Naive B cell (primary cell): ENCODE results near the gene NKD2. TPM values are rescaled to one million over a fixed set of nuclear protein-coding genes. Genes with fewer than 3 reads are reported as not detected.

ENCODE experiments used
- ATAC-seq, 2 donors: fragments of 150-1000 bp; cut with Tn5 transposase; 2 replicates each; pipeline ENCODE4 v1.10.0; 2021; ENCODE audit warnings: low read depth in 2 of 2, mild to moderate bottlenecking in 2 of 2, moderate library complexity in 2 of 2
- DNase-seq: peaks from one replicate; pipeline ENCODE4 v3.0.0; 2022
- H3K27ac Mint-ChIP-seq, 6 donors: one replicate each; pipeline ENCODE4 v1.8.0; 2020 to 2022; ENCODE audit warnings: mild to moderate bottlenecking in 6 of 6, mixed read lengths in 6 of 6, moderate library complexity in 5 of 6, inconsistent platforms in 2 of 6
- H3K27me3 Mint-ChIP-seq, 3 donors: one replicate each; pipeline ENCODE4 v1.8.0; 2021 to 2022; ENCODE audit warnings: mixed read lengths in 3 of 3, mild to moderate bottlenecking in 1 of 3
- H3K36me3 Mint-ChIP-seq, 2 donors: one replicate each; pipeline ENCODE4 v1.8.0; 2020 to 2022; ENCODE audit warnings: mixed read lengths in 2 of 2, inconsistent platforms in 1 of 2, mild to moderate bottlenecking in 1 of 2
- H3K4me1 Mint-ChIP-seq, 3 donors: one replicate each; pipeline ENCODE4 v1.8.0; 2020 to 2022; ENCODE audit warnings: mixed read lengths in 3 of 3, inconsistent platforms in 1 of 3, mild to moderate bottlenecking in 1 of 3, moderate library complexity in 1 of 3
- H3K4me3 Mint-ChIP-seq, 8 donors: one replicate each; pipeline ENCODE4 v1.8.0; 2020 to 2022; ENCODE audit warnings: mild to moderate bottlenecking in 8 of 8, mixed read lengths in 8 of 8, moderate library complexity in 8 of 8, inconsistent platforms in 2 of 8
- H3K9me3 Mint-ChIP-seq, 7 donors: one replicate each; pipeline ENCODE4 v1.8.0; 2020 to 2022; ENCODE audit warnings: mixed read lengths in 7 of 7, mild to moderate bottlenecking in 5 of 7, inconsistent platforms in 2 of 7, moderate library complexity in 1 of 7
- polyA plus RNA-seq, 6 donors: library from polyadenylated mRNA; unstranded; fragments of 300-500 nt; fragmentation: Illumina TruSeq; gene quantifications; one replicate each; pipeline ENCODE4 v1.2.3, GENCODE V29; 2021; ENCODE audit warnings: low read depth in 6 of 6

NKD2 gene, protein sequence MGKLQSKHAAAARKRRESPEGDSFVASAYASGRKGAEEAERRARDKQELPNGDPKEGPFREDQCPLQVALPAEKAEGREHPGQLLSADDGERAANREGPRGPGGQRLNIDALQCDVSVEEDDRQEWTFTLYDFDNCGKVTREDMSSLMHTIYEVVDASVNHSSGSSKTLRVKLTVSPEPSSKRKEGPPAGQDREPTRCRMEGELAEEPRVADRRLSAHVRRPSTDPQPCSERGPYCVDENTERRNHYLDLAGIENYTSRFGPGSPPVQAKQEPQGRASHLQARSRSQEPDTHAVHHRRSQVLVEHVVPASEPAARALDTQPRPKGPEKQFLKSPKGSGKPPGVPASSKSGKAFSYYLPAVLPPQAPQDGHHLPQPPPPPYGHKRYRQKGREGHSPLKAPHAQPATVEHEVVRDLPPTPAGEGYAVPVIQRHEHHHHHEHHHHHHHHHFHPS
- polyA plus RNA-seq, result under 1 TPM in 1 of 6 donors, not detected in 5; 0.29 TPM

- Mint-ChIP-seq H3K9me3 (peaks cover 0 to 1% (median 0%) of the 10 kb centered on the region in 7 donors), H3K4me1 (peaks cover 16 to 29% (median 17%) of the 10 kb centered on the region in 3 donors), H3K27me3 (peaks cover 36 to 68% (median 64%) of the 10 kb centered on the region in 3 donors), H3K4me3 (peak within 1 kb of the TSS; percentile 65 to 87 (median 76)), H3K36me3 (peaks cover 0 to 8% of the 10 kb centered on the region in 2 donors), H3K27ac (peak within 1 kb of the TSS in 3 of 6 donors; percentile 13 to 69 (median 51))
- DNase-seq, result peak; percentile 52
- peak; percentile 66 to 72 for ATAC-seq
These were observed at the start of gene NKD2 for GRCh38 chr5:1008451-1009358. Gene NKD2, plus strand, starts transcription at chr5:1008802. Its CDS starts 256 bp downstream, at chr5:1009058.

DNA sequence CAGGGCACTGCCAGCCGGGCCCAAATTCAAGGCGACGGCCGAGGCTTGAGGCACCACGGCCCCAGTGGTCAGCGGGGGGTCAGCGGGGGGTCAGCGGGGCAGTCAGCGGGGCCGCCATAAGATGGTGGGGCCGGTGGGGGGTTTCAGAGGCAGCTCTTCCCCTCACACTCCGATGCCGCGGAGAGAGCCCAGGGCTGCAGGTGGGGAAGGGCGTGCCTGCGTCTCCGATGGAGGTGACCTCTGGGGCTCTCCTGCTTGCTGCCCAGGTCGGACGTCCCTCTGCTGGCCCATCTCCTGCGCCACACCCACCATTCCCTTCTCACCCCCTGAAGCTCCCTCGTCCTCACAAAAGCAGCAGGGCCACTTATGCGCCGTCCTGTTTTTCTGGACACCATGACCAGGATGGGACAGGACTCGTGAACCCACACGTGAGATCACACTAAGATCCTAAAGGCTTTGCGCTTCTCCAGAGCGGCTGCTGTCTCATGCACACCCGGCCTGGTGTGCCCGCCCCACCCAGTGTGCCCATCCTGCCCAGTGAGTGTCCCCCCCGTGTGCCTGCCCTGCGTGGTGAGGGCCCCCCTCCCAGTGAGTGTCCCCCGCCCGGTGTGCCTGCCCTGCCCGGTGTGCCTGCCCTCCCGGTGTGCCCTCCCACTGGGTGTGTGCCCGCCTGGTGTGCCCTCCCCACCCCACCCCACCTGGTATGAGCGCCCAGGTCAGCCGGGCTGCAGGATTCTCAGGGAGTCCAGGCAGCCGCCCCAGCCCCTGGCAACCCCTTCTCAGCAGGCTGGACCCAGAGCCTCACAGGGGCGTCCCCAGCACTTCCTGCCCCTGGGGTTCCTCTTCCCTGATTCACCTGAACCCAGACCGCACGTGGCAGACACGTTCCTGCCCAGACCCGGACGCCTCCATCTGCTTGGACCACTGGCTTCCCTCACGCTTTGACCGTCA, 48.7 kb upstream of the NKD2 start:
- peaks cover 34 to 73% (median 71%) of the 10 kb centered on the region in 3 donors for H3K27me3 Mint-ChIP-seq
- no peak for DNase-seq
- H3K36me3 Mint-ChIP-seq, result no peaks in the 10 kb centered on the region
- peaks cover 0 to 2% (median 0%) of the 10 kb centered on the region in 7 donors for H3K9me3 Mint-ChIP-seq
- peaks cover 10 to 26% (median 14%) of the 10 kb centered on the region in 3 donors for H3K4me1 Mint-ChIP-seq
- H3K4me3 Mint-ChIP-seq, result no peak overlapping the region
- ATAC-seq, result no peak
- no peak overlapping the region for H3K27ac Mint-ChIP-seq

DNA sequence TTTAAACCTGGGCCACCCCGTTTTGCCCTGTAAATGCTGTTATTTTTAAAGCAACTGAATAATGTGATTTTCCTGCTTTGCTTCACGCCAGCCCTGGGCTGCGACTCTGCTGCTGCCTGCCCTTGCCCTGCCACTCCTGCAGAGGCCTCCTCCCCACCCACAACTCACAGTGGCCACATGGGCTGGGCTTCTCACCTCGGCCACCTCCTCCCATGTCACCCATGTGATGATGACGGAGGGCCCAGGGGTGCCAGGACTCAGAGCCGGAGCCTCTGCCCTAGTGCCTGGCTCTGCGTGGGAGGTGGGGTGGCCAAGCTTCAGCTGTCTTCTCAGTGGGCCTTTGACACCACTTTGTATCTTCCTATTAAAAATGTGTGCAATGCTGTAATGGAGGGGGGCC, 48.1 kb upstream of the NKD2 start:
- ATAC-seq (no peak), DNase-seq (no peak)
- Mint-ChIP-seq H3K27ac (no peak overlapping the region), H3K9me3 (no peaks in the 10 kb centered on the region), H3K36me3 (no peaks in the 10 kb centered on the region), H3K4me3 (no peak overlapping the region), H3K27me3 (peaks cover 33 to 72% (median 71%) of the 10 kb centered on the region in 3 donors), H3K4me1 (peaks cover 10 to 26% (median 14%) of the 10 kb centered on the region in 3 donors)

DNA sequence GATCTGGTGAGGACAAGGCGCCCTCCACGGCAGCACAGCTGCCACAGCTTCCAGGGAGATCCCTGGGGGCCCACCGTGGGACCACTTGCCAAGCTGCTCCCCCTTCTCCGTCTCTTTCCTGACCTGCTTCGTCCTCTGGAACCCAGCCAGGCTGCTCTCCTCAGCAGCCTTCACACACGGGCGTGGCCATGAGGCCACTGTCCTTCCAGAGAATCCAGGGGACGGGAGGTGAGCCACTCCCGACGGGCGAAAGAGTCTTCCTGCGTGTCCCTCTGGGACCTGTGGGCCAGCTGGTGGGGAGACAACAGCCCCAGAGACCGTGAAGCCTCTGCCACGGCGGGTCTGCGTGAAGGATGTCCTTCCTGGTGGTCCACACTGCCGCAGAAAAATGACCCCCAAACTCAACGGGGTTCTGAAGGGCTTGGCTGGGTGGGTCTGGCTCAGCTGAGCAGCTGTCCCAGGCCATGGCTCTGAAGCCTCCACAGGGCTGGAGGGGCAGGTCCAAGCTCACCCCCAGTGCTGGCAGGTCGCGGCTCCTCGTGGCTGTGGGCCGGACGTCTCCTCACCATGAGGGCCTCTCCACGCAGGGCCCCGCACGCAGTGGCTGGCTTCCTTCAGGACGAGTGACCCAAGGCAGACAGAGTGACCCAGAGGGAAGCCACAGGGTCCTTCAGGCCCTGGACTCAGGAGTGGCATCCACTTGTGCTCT, 47.4 kb upstream of the NKD2 start:
- Mint-ChIP-seq H3K27ac (no peak overlapping the region), H3K4me1 (peaks cover 10 to 26% (median 14%) of the 10 kb centered on the region in 3 donors), H3K36me3 (no peaks in the 10 kb centered on the region), H3K27me3 (peaks cover 31 to 71% (median 67%) of the 10 kb centered on the region in 3 donors), H3K9me3 (no peaks in the 10 kb centered on the region), H3K4me3 (no peak overlapping the region)
- no peak for DNase-seq
- ATAC-seq, result no peak

DNA sequence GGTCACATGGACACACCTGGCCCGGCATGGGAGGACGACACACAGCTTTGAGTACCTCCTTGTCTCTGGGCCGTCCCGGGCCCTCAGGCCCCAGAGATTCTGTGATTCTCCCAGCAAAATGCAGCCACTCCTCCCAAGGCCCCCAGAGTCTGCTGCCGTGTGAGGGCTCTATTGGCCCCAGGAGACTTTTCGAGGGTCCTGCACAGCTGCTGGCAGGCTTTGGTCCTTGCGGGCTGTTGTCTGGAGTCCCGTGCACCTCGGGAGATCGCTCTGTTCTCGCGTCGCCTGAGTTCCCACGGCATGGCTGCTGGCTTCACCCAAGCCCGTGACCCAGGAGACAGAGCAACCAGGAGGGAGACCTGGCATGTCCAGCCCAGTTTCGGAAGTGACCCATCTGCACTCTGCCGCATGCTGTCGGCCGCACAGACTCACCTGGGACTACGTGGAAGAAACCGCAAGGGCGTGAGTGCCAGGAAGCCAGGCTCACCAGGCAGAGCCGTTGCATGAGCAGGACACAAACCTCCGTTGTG, 46.8 kb upstream of the NKD2 start:
- Mint-ChIP-seq H3K4me3 (no peak overlapping the region), H3K36me3 (no peaks in the 10 kb centered on the region), H3K9me3 (no peaks in the 10 kb centered on the region), H3K27me3 (peaks cover 33 to 69% (median 64%) of the 10 kb centered on the region in 3 donors), H3K27ac (peak overlapping the region in 1 of 6 donors; percentile 24), H3K4me1 (peaks cover 10 to 26% (median 14%) of the 10 kb centered on the region in 3 donors)
- DNase-seq (no peak), ATAC-seq (no peak)

DNA sequence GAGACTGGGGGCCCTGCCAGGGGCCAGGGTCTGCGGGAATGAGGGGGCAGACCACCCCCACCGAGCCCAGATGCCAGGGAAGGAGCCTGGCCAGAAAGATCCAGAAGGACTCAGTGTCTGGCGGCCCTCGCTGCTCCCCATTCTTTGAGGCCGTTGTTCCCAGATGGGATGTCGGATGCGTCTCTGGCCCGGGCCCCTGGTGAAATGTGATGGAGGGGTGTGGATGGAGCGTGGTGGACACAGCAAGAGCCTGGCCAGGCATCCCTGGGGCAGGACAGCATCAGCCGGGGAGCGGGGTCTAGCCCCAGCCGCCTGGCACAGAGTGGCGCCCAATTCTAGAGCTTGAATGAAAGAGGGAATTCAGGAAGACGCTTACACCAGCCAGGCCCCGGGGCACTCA, 46.2 kb upstream of the NKD2 start:
- Mint-ChIP-seq H3K9me3 (no peaks in the 10 kb centered on the region), H3K4me1 (peaks cover 10 to 26% (median 14%) of the 10 kb centered on the region in 3 donors), H3K36me3 (no peaks in the 10 kb centered on the region), H3K27ac (no peak overlapping the region), H3K27me3 (peaks cover 34 to 73% (median 67%) of the 10 kb centered on the region in 3 donors), H3K4me3 (no peak overlapping the region)
- ATAC-seq, result no peak
- no peak for DNase-seq

DNA sequence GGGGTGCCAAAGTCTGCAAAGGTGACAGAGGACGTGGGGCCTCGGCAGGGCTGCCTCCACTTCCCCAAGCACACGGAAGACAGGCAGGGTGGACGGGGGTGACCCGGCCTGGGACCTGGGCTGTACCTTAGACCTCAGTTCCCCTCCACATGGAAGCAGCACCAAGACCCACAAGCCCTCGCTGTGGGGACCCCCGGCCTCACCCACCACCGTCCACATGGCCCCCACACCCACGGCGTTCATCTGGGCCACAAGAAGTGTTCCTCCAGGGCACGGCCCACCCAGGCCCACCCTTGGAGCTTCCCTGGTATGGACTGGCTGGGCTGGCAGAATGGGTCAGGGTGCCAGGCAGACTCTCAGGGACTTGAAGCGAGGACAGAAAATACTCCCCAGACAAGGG, 45.8 kb upstream of the NKD2 start:
- no peak overlapping the region for H3K27ac Mint-ChIP-seq

DNA sequence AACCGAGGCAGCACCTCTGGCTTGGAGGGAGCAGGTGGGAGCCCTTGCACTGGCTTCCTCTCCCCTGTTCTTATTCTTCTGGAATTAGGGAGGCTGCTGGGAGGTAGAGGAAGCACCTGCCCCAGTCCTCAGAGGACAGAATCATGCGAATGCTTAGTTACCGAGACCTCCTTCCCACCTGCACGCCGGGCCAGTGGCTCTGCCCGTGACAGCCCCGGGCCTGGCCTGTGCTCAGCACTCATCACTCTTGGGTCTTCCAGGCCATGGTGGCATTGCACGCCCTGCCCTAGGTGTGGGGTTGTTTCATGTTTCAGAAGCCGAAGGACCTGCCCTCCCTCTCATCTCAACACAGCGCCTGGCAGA, 45.3 kb upstream of the NKD2 start:
- peaks cover 10 to 26% (median 14%) of the 10 kb centered on the region in 3 donors for H3K4me1 Mint-ChIP-seq
- H3K27me3 Mint-ChIP-seq, result peaks cover 40 to 77% (median 76%) of the 10 kb centered on the region in 3 donors
- no peaks in the 10 kb centered on the region for H3K9me3 Mint-ChIP-seq
- ATAC-seq, result no peak
- H3K4me3 Mint-ChIP-seq, result peak overlapping the region in 4 of 8 donors; percentile 48 to 74 (median 72)
- no peaks in the 10 kb centered on the region for H3K36me3 Mint-ChIP-seq
- no peak for DNase-seq
- H3K27ac Mint-ChIP-seq, result peak overlapping the region in 5 of 6 donors; percentile 47 to 89 (median 64)

More for the DNA sequence above, 45.8 kb upstream of the NKD2 start:
- H3K4me3 Mint-ChIP-seq, result no peak overlapping the region
- no peaks in the 10 kb centered on the region for H3K9me3 Mint-ChIP-seq
- DNase-seq, result no peak
- peaks cover 10 to 26% (median 14%) of the 10 kb centered on the region in 3 donors for H3K4me1 Mint-ChIP-seq
- peaks cover 36 to 74% (median 71%) of the 10 kb centered on the region in 3 donors for H3K27me3 Mint-ChIP-seq
- no peaks in the 10 kb centered on the region for H3K36me3 Mint-ChIP-seq
- ATAC-seq, result no peak

DNA sequence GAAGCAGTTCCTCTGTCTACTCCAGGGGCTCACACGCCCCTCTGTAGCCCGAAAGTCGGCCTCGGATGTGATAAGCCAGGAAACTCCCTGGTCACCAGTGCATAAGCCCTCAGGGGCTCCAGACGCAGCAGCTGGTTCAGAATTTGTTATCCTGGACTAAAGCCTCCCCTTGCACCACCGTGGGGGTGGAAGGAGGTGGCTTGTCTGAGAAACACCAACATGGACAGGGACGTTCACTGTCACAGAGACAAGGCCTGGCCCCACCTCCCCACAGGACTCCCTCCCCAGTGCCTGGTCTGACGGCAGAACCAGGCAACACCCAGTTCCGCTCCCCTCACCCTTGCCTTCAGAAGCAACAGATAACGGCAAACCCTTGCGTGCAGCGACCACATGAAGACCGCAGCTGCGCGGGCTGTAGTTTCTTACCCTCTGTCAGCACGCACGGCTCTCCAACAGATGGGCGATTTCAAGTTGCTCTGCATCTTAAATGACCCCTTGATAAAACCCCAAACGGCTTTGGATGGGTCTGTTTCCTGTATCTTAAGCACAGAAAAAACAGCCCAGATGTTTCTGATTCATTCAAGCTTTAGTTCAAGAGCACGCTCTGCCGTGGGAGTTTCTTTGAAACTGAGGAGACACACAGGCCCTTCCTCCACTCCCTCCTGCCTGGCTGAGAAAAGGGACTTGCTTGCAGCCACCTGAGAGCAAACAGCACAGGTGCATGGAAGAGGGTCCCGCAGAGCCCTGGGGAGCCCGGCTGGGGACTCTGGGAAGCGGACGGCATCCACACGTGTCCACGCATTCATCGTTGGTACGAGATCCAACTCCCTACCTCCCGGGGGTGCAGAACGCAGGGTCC, 44.7 kb upstream of the NKD2 start:
- ATAC-seq (peak; percentile 72 to 85), DNase-seq (peak; percentile 50)
- no peaks in the 10 kb centered on the region for H3K36me3 Mint-ChIP-seq
- peak overlapping the region in 5 of 6 donors; percentile 47 to 89 (median 64) for H3K27ac Mint-ChIP-seq
- H3K4me1 Mint-ChIP-seq, result peaks cover 10 to 26% (median 14%) of the 10 kb centered on the region in 3 donors
- peak overlapping the region in 7 of 8 donors; percentile 23 to 74 (median 62) for H3K4me3 Mint-ChIP-seq
- H3K9me3 Mint-ChIP-seq, result no peaks in the 10 kb centered on the region
- H3K27me3 Mint-ChIP-seq, result peaks cover 46 to 83% (median 82%) of the 10 kb centered on the region in 3 donors

DNA sequence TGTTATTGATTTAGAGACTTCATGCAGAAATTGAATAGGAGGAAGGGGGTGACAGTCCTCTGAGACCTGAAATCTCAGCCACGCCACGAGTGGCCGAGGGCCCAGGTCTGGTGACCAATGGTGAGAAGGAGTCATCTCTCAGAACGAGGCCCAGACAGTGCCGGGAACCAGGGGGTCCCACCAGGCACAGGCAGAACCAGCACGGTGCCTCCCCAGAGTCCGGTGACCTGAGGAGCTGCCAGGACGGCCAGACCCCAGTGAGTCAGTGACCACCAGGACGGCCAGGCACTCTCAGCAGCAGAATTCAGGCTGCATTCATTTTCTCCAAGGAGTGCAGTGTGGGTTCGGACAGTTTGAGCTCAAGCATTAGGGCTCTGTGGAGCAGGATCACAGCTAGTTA, 43.8 kb upstream of the NKD2 start:
- Mint-ChIP-seq H3K27ac (no peak overlapping the region), H3K36me3 (no peaks in the 10 kb centered on the region), H3K9me3 (no peaks in the 10 kb centered on the region), H3K4me3 (no peak overlapping the region), H3K27me3 (peaks cover 54 to 87% (median 85%) of the 10 kb centered on the region in 3 donors), H3K4me1 (peaks cover 10 to 26% (median 14%) of the 10 kb centered on the region in 3 donors)
- no peak for ATAC-seq
- no peak for DNase-seq
